Lower leg skin (tissue), 4 donors: ENCODE measurements around the gene PDS5A. TPM values are rescaled to one million over a fixed set of nuclear protein-coding genes. Genes with fewer than 3 reads are reported as not detected.
"Not testable (repeated sequence)": the region's sequence is repeated elsewhere in the genome, so short reads cannot be mapped to it uniquely, and the experiment has no call there.

Source experiments
- DNase-seq, 2 donors: peaks; one replicate each; pipeline ENCODE4 v3.0.0-alpha.2; 2019; ENCODE audit warnings: low spot score in 2 of 2
- H3K4me3 ChIP-seq: fragments of 200-600 bp; sonication (generic); 2 replicates; pipeline ENCODE4 v1.5.1; 2017; ENCODE audit warnings: mild to moderate bottlenecking, low read depth; ENCODE audit not compliant: poor library complexity, severe bottlenecking
- CTCF ChIP-seq, 3 donors: fragments of 450-650 bp; IDR thresholded peaks; one replicate each; pipeline ENCODE4 v1.5.1; 2016; ENCODE audit warnings: antibody characterized with exemption in 3 of 3, mild to moderate bottlenecking in 3 of 3, moderate library complexity in 2 of 3
- POLR2A ChIP-seq, 2 donors: fragments of 450-650 bp; IDR thresholded peaks; one replicate each; pipeline ENCODE4 v1.6.1; 2016 to 2017; ENCODE audit warnings: antibody characterized with exemption in 2 of 2, mild to moderate bottlenecking in 1 of 2, moderate library complexity in 1 of 2
- WGBS, 2 donors: methylation state at CpG; one replicate each; pipeline ENCODE4 v1.1.5; 2018; 5-methylcytosine and 5-hydroxymethylcytosine counted together
- intact Hi-C: fragments of 100-400 bp; cut with DNase I; formaldehyde crosslinking; loops from one replicate; pipeline ENCODE4 v1.15.0; 2023; ENCODE audit warnings: low total_unique reads
- total RNA-seq, 4 donors: library from RNA; depleted of rRNA; stranded (reverse); fragments of >200 nt; gene quantifications; one replicate each; pipeline ENCODE4 v1.1.0, GENCODE V29; 2016

PDS5A gene
- total RNA-seq, 4 donors from 2014 or later: 45.7 to 57.6 (median 53.5) TPM

GRCh38 chr4:39846120-39846519, 131.6 kb downstream of the PDS5A start:
- intact Hi-C loops: no loop called here
- TF ChIP-seq POLR2A (IDR thresholded peaks at IDR 0.05): no peak
- no peak for TF ChIP-seq CTCF (IDR thresholded peaks at IDR 0.05)
- DNase-seq: no peak
- 85 to 86% methylated on average over 12 of the region's 12 CpGs for WGBS, 2 donors
- no peak overlapping the region for H3K4me3 ChIP-seq

GRCh38 chr4:39841894-39842293, 135.8 kb downstream of the PDS5A start:
- no peak overlapping the region for H3K4me3 ChIP-seq
- DNase-seq: no peak
- intact Hi-C loops: no loop called here
- no peak for TF ChIP-seq CTCF (IDR thresholded peaks at IDR 0.05)
- 95 to 100% methylated on average over 3 of the region's 3 CpGs for WGBS, 2 donors

- intact Hi-C loops, DNase-seq, H3K4me3 ChIP-seq: not testable (repeated sequence)
- WGBS, 2 donors: 90 to 98% methylated on average over 14 of the region's 14 CpGs
These were observed 137.2 kb downstream of the PDS5A start for GRCh38 chr4:39840516-39840915.

- DNase-seq: no peak
- intact Hi-C loops: no loop called here
- H3K4me3 ChIP-seq: no peak overlapping the region
- 94% methylated on average over 9 of the region's 9 CpGs for WGBS, 2 donors
- no peak for TF ChIP-seq CTCF (IDR thresholded peaks at IDR 0.05)
- no peak for TF ChIP-seq POLR2A (IDR thresholded peaks at IDR 0.05)
These were observed 137.7 kb downstream of the PDS5A start for GRCh38 chr4:39840027-39840426.

- DNase-seq, H3K4me3 ChIP-seq, intact Hi-C loops: not testable (repeated sequence)
- WGBS, 2 donors: 94 to 96% methylated on average over 11 of the region's 11 CpGs
These were observed 139.3 kb downstream of the PDS5A start for GRCh38 chr4:39838431-39838830.

- WGBS, 2 donors: 82 to 88% methylated on average over 1 of the region's 1 CpG
- no peak overlapping the region for H3K4me3 ChIP-seq
- TF ChIP-seq CTCF (IDR thresholded peaks at IDR 0.05) (no peak), POLR2A (IDR thresholded peaks at IDR 0.05) (no peak)
- intact Hi-C loops: no loop called here
- DNase-seq: no peak
These were observed 143.4 kb downstream of the PDS5A start for GRCh38 chr4:39834269-39834668.

- no peak for TF ChIP-seq POLR2A (IDR thresholded peaks at IDR 0.05)
- no peak for TF ChIP-seq CTCF (IDR thresholded peaks at IDR 0.05)
- no peak for DNase-seq
- intact Hi-C loops: no loop called here
- WGBS, 2 donors: 67 to 70% methylated on average over 7 of the region's 7 CpGs
- H3K4me3 ChIP-seq: no peak overlapping the region
These were observed 151.9 kb downstream of the PDS5A start for GRCh38 chr4:39825741-39826231.
